Small intestine (tissue), 7 donors: Measurements from ENCODE around the gene AMBRA1. TPM values are rescaled to one million over a fixed set of nuclear protein-coding genes. Genes with fewer than 3 reads are reported as not detected.
"Not testable (repeated sequence)": the region's sequence is repeated elsewhere in the genome, so short reads cannot be mapped to it uniquely, and the experiment has no call there.

ENCODE experiments used
- DNase-seq, 2 donors: peaks; one replicate each; pipeline versions ENCODE4 v3.0.0 to v3.0.0-alpha.2; 2013
- FAIRE-seq: peaks from 2 replicates; lab custom pipeline; 2012; peaks lifted over from hg19 to GRCh38; lab: Jason Lieb, UNC
- H3K27ac ChIP-seq, 3 donors: one replicate each; pipeline ENCODE4 v1.5.1; 2013; ENCODE audit warnings: low read length in 2 of 3, mild to moderate bottlenecking in 2 of 3, control low read depth in 1 of 3, inconsistent platforms in 1 of 3, low read depth in 1 of 3, moderate library complexity in 1 of 3
- H3K27me3 ChIP-seq, 3 donors: one replicate each; pipeline ENCODE4 v1.6.1; 2013; ENCODE audit warnings: low read length in 3 of 3, inconsistent platforms in 1 of 3; ENCODE audit not compliant: control insufficient read depth in 3 of 3, insufficient read depth in 3 of 3
- H3K36me3 ChIP-seq, 3 donors: one replicate each; pipeline ENCODE4 v1.6.1; 2013; ENCODE audit warnings: low read length in 3 of 3, inconsistent platforms in 1 of 3, low read depth in 1 of 3, mild to moderate bottlenecking in 1 of 3, moderate library complexity in 1 of 3; ENCODE audit not compliant: control insufficient read depth in 3 of 3, insufficient read depth in 2 of 3
- H3K4me1 ChIP-seq, 3 donors: one replicate each; pipeline ENCODE4 v1.6.1; 2013; ENCODE audit warnings: low read length in 2 of 3, inconsistent platforms in 1 of 3, low read depth in 1 of 3, mild to moderate bottlenecking in 1 of 3, moderate library complexity in 1 of 3; ENCODE audit not compliant: control insufficient read depth in 3 of 3, insufficient read depth in 2 of 3
- H3K4me3 ChIP-seq, 3 donors: one replicate each; pipeline ENCODE4 v1.5.1; 2013; ENCODE audit warnings: low read length in 3 of 3, control low read depth in 1 of 3, inconsistent platforms in 1 of 3, low read depth in 1 of 3, mild to moderate bottlenecking in 1 of 3, moderate library complexity in 1 of 3
- H3K9me3 ChIP-seq, 2 donors: one replicate each; pipeline ENCODE4 v1.6.1; 2013; ENCODE audit warnings: low read depth in 1 of 2, low read length in 1 of 2; ENCODE audit not compliant: control insufficient read depth in 2 of 2, insufficient read depth in 1 of 2
- WGBS, 3 donors: extraction: QIAGEN DNeasy Blood & Tissue Kit; methylation state at CpG; one replicate each; pipeline ENCODE4 v1.1.7; 2013; 5-methylcytosine and 5-hydroxymethylcytosine counted together
- polyA plus RNA-seq, 4 donors: library from polyadenylated mRNA; stranded (reverse) in 3 of 4; unstranded in 1 of 4; fragments of 200-250 nt in 3 of 4; fragments of 120-200 nt in 1 of 4; gene quantifications; one replicate each; pipeline versions ENCODE4 v1.2.1 to v1.2.3, GENCODE V29; 2013
- donor health status: healthy with polysubstance abuse.
- donor health status: control.
- donor health status: control.
- donor health status: Bipolar disorder and iron deficiency.
- donor health status: healthy.

AMBRA1 gene
- polyA plus RNA-seq, 4 donors, result 7.8 to 22.2 (median 12.6) TPM

DNA sequence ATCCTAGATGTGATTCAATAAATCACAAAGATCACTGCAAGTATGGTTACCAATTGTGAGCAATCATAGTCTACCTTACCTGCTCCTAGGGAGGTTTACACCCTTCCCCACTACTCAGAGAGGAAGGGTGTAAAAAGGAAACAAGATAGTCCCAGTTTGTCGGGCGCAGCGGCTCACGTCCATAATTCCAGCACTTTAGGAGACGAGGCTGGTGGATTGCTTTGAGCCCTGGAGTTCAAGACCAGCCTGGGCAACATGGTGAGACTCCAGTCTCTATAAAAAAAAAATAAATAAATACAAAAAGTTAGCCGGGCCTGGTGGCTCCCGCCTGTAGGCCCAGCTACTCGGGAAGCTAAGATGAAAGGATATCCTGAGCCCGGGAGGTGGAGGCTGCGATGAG, 962 bp upstream of the AMBRA1 start:
- Histone ChIP-seq H3K27me3 (no peaks in the 10 kb centered on the region), H3K27ac (no peak overlapping the region), H3K4me3 (no peak overlapping the region), H3K36me3 (peaks cover 0 to 2% (median 0%) of the 10 kb centered on the region in 3 donors), H3K9me3 (no peaks in the 10 kb centered on the region), H3K4me1 (peaks cover 2 to 12% (median 7%) of the 10 kb centered on the region in 3 donors)
- WGBS, 3 donors, result 94 to 95% (median 94%) methylated on average over 10 of the region's 10 CpGs
- FAIRE-seq, result no peak
- DNase-seq, result no peak

DNA sequence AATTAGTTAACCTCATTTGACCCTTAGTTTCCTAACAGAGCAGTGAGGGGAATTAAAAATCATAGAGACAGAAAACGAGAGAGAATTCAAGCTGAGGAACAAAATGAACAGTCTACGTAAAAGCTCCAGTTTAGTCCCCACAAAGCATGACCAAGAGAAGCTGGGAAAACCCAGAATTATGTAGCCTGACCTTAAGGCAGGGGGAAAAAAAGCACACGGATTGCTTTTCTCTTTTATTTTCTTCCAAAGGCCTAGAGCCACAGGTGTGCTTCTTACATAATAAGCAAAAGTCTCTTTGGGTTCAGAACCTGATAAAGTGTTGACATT, 514 bp upstream of the AMBRA1 start:
- H3K36me3 ChIP-seq, result peaks cover 0 to 2% (median 0%) of the 10 kb centered on the region in 3 donors
- H3K27me3 ChIP-seq, result no peaks in the 10 kb centered on the region
- peak overlapping the region; percentile 45 to 86 (median 72) for H3K27ac ChIP-seq
- no peak for FAIRE-seq
- H3K9me3 ChIP-seq, result no peaks in the 10 kb centered on the region
- no peak for DNase-seq
- 34 to 40% (median 38%) methylated on average over 3 of the region's 3 CpGs for WGBS, 3 donors
- H3K4me1 ChIP-seq, result peaks cover 2 to 12% (median 7%) of the 10 kb centered on the region in 3 donors
- peak overlapping the region in 2 of 3 donors; percentile 75 to 99 for H3K4me3 ChIP-seq

DNA sequence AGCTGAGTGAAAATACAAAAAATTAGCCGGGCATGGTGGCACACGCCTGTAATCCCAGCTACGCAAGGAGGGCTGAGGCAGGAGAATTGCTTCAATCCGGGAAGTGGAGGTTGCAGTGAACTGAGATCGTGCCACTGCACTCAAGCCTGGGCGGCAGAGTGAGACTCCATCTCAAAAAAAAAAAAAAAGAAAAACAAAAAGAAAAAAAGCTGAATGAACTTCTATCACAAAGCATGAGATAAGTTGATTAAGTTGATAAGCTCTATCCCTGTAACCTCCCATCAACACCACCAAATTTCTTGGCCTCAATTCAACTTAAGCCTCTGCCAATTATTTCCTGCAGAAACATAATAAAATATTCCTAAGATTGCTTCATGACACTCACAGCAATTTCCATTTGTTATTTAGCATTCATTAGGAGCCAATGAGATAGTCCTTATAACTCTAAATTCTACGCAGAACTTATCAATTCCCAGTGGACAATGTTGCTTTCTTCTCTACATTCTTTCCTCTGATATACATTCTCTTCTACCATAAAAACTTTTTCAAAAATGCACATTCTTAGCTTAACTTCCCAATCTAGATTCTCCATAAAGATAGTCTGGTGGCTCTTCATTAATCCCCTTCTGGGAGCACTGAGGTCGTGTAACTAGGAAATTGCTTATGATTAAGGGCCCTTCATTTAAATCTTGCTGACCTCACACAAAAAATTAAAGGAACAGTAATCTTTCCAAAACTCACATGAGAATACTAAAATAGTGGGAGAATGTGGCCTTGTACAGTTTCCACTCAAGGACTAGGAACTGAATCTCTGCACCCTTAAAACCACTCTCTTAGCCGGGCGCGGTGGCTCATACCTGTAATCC, 2.9 kb downstream of the AMBRA1 start:
- H3K27me3 ChIP-seq, result no peaks in the 10 kb centered on the region
- H3K4me3 ChIP-seq, result no peak overlapping the region
- H3K4me1 ChIP-seq, result peaks cover 0 to 3% (median 2%) of the 10 kb centered on the region in 3 donors
- FAIRE-seq, result no peak
- DNase-seq, result no peak
- 24 to 57% (median 48%) methylated on average over 11 of the region's 11 CpGs for WGBS, 3 donors
- no peaks in the 10 kb centered on the region for H3K9me3 ChIP-seq
- peaks cover 0 to 6% (median 0%) of the 10 kb centered on the region in 3 donors for H3K36me3 ChIP-seq
- no peak overlapping the region for H3K27ac ChIP-seq

DNA sequence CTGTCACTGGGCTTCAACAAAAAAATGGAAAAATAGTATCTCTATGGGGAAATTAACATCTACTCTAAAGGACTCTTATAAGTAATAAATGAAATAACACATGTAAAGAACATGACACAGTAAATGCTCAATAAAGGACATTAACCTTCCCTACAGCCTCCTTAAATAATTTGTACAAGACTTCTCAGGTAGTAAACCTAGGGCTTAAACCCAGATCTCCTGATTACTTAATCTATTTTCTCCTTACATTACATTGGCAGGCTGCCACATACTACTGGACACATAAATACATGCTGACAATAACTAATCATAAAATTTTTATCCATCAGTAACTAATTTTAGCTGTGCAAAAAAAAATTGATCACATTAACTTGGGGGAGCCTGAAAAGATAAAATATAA, 4.9 kb downstream of the AMBRA1 start:
- peaks cover 0 to 2% (median 0%) of the 10 kb centered on the region in 3 donors for H3K4me1 ChIP-seq
- H3K36me3 ChIP-seq, result peaks cover 0 to 8% (median 0%) of the 10 kb centered on the region in 3 donors
- H3K4me3 ChIP-seq, result no peak overlapping the region
- FAIRE-seq, result no peak
- no peak for DNase-seq
- no peak overlapping the region for H3K27ac ChIP-seq
- H3K27me3 ChIP-seq, result no peaks in the 10 kb centered on the region
- H3K9me3 ChIP-seq, result no peaks in the 10 kb centered on the region

DNA sequence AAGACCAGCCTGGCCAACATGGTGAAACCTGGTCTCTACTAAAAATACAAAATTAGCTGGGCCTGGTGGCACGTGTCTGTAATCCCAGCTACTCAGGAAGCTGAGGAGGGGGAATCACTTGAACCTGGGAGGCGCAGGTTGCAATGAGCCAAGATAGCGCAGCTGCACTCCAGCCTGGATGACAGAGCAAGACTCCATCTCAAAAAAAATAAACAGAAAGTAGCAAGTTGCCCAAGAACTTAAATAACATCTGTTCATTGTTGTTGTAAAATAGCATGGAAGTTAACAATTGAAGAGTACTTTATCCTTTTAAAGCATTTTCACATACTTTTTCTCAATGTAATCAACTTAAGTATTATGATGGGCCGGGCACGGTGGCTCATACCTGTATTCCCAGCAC, 5.7 kb downstream of the AMBRA1 start:
- FAIRE-seq, result no peak

DNA sequence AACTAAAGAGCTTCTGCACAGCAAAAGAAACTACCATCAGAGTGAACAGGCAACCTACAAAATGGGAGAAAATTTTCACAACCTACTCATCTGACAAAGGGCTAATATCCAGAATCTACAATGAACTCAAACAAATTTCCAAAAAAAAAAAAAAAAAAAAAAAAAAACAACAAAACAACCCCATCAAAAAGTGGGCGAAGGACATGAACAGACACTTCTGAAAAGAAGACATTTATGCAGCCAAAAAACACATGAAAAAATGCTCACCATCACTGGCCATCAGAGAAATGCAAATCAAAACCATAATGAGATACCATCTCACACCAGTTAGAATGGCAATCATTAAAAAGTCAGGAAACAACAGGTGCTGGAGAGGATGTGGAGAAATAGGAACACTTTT, 10.3 kb downstream of the AMBRA1 start:
- not testable (repeated sequence) for H3K27ac ChIP-seq, H3K9me3 ChIP-seq, DNase-seq, H3K27me3 ChIP-seq, H3K4me3 ChIP-seq, H3K4me1 ChIP-seq, FAIRE-seq
- 91 to 100% (median 100%) methylated on average over 1 of the region's 1 CpG for WGBS, 3 donors
- peaks cover 0 to 11% (median 0%) of the 10 kb centered on the region in 3 donors for H3K36me3 ChIP-seq

More for the DNA sequence above, 5.7 kb downstream of the AMBRA1 start:
- 78 to 93% (median 88%) methylated on average over 5 of the region's 5 CpGs for WGBS, 3 donors
- peaks cover 0 to 8% (median 0%) of the 10 kb centered on the region in 3 donors for H3K36me3 ChIP-seq
- no peak overlapping the region for H3K27ac ChIP-seq
- no peaks in the 10 kb centered on the region for H3K9me3 ChIP-seq
- no peak overlapping the region for H3K4me3 ChIP-seq
- no peak for DNase-seq
- H3K4me1 ChIP-seq, result peaks cover 0 to 2% (median 0%) of the 10 kb centered on the region in 3 donors
- H3K27me3 ChIP-seq, result no peaks in the 10 kb centered on the region

DNA sequence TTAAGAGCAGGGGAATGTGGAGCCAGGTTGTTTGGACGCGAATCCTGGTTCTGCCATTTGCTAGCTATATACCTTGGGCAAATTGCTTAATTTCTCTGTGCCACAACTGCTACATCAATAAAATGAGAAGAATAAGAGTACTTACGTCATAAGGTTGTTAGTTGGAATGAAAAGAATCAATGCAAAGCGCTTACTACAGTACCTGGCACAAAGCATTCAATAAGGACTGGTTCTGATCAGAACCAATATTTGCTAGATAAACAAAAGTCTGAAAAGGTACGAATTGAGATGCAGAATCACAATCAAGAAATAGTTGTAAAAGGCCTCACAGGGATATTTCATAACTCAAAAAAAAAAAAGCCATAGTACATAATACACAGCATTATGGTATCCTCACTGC, 11.2 kb downstream of the AMBRA1 start:
- Histone ChIP-seq H3K27me3 (no peaks in the 10 kb centered on the region), H3K9me3 (no peaks in the 10 kb centered on the region), H3K36me3 (peaks cover 0 to 11% (median 0%) of the 10 kb centered on the region in 3 donors), H3K4me3 (no peak overlapping the region), H3K4me1 (peaks cover 0 to 4% (median 0%) of the 10 kb centered on the region in 3 donors), H3K27ac (no peak overlapping the region)
- DNase-seq (no peak), FAIRE-seq (no peak)
- 88 to 96% (median 94%) methylated on average over 5 of the region's 5 CpGs for WGBS, 3 donors

DNA sequence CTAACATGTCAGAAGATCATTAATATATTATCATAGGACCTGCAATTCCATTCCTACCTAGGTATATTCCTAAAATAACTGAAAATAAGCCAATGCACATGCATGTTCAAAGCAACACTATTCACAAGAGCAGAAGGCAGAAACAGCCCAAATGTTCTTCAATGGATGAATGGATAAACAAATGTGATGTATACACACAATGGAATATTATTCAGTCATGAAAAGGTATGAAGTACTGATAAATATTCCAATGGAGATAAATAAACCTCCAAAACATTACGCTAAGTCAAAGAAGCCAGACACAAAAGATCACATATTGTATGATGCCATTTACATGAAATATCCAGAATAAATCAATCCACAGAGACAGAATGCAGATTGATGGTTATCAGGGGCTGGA, 16.8 kb downstream of the AMBRA1 start:
- no peak overlapping the region for H3K4me3 ChIP-seq
- 94 to 100% (median 97%) methylated on average over 1 of the region's 1 CpG for WGBS, 3 donors

More for the DNA sequence above, 16.8 kb downstream of the AMBRA1 start:
- H3K9me3 ChIP-seq, result no peaks in the 10 kb centered on the region
- H3K27ac ChIP-seq, result no peak overlapping the region
- H3K4me1 ChIP-seq, result peaks cover 0 to 4% (median 0%) of the 10 kb centered on the region in 3 donors
- peaks cover 0 to 8% (median 0%) of the 10 kb centered on the region in 3 donors for H3K36me3 ChIP-seq
- H3K27me3 ChIP-seq, result no peaks in the 10 kb centered on the region
- DNase-seq, result no peak
- FAIRE-seq, result no peak
